ENCODE measurements around the gene IL17RA. TPM values are rescaled to one million over a fixed set of nuclear protein-coding genes. Genes with fewer than 3 reads are reported as not detected.

The IL17RA gene
- total RNA-seq, 1 donor: 7.3 TPM

GRCh38 chr22:17065433-17065832, 19.4 kb upstream of the IL17RA start:
- no peak for TF ChIP-seq CTCF (IDR thresholded peaks at IDR 0.05; ENCODE audit: insufficient read depth, low read depth, low read length)
- no peak for DNase-seq (ENCODE audit: low read depth)
- no peak overlapping the region for H3K4me3 ChIP-seq (ENCODE audit: low read depth, low read length)

- TF ChIP-seq CTCF (IDR thresholded peaks at IDR 0.05; ENCODE audit: insufficient read depth, low read depth, low read length): no peak
- no peak overlapping the region for H3K4me3 ChIP-seq (ENCODE audit: low read depth, low read length)
- DNase-seq (ENCODE audit: low read depth): no peak
These were observed 11.9 kb upstream of the IL17RA start for GRCh38 chr22:17072877-17073276.

GRCh38 chr22:17074648-17075002, 10.2 kb upstream of the IL17RA start:
- no peak for DNase-seq (ENCODE audit: low read depth)
- no peak overlapping the region for H3K4me3 ChIP-seq (ENCODE audit: low read depth, low read length)
- no peak for TF ChIP-seq CTCF (IDR thresholded peaks at IDR 0.05; ENCODE audit: insufficient read depth, low read depth, low read length)

- no peak overlapping the region for H3K4me3 ChIP-seq (ENCODE audit: low read depth, low read length)
- TF ChIP-seq CTCF (IDR thresholded peaks at IDR 0.05; ENCODE audit: insufficient read depth, low read depth, low read length): no peak
- peak; percentile 33 for DNase-seq (ENCODE audit: low read depth)
These were observed 7.5 kb upstream of the IL17RA start for GRCh38 chr22:17077255-17077654.

GRCh38 chr22:17079572-17079971, 5.2 kb upstream of the IL17RA start:
- DNase-seq (ENCODE audit: low read depth): no peak
- no peak for TF ChIP-seq CTCF (IDR thresholded peaks at IDR 0.05; ENCODE audit: insufficient read depth, low read depth, low read length)
- H3K4me3 ChIP-seq (ENCODE audit: low read depth, low read length): no peak overlapping the region

- DNase-seq (ENCODE audit: low read depth): no peak
- H3K4me3 ChIP-seq (ENCODE audit: low read depth, low read length): no peak overlapping the region
- TF ChIP-seq CTCF (IDR thresholded peaks at IDR 0.05; ENCODE audit: insufficient read depth, low read depth, low read length): no peak
These were observed 1.5 kb upstream of the IL17RA start for GRCh38 chr22:17083255-17083654.

GRCh38 chr22:17083811-17084441, 874 bp upstream of the IL17RA start:
- H3K4me3 ChIP-seq (ENCODE audit: low read depth, low read length): peak overlapping the region; percentile 86
- no peak for TF ChIP-seq CTCF (IDR thresholded peaks at IDR 0.05; ENCODE audit: insufficient read depth, low read depth, low read length)
- DNase-seq (ENCODE audit: low read depth): no peak
